DOHH2 (cell line): ENCODE data around the gene PTS.

ENCODE experiments used
- EZH2phosphoT487 ChIP-seq: fragments of 200-600 bp; sonication (generic); IDR thresholded peaks from 2 replicates; pipeline ENCODE4 v1.6.1; 2017; ENCODE audit warnings: borderline replicate concordance, mild to moderate bottlenecking, antibody characterized with exemption, low read length, moderate library complexity, mixed read lengths
- TF ChIP-seq, protein P1 (sequence below): fragments of 200-600 bp; sonication (generic); IDR thresholded peaks from one replicate; pipeline ENCODE4 v1.5.1; 2014; ENCODE audit warnings: antibody characterized with exemption, mild to moderate bottlenecking, low read depth, low read length; ENCODE audit not compliant: poor library complexity, severe bottlenecking

GRCh38 chr11:112238041-112238440 lies 11.8 kb downstream of the PTS start:
- TF ChIP-seq, protein P1, sequence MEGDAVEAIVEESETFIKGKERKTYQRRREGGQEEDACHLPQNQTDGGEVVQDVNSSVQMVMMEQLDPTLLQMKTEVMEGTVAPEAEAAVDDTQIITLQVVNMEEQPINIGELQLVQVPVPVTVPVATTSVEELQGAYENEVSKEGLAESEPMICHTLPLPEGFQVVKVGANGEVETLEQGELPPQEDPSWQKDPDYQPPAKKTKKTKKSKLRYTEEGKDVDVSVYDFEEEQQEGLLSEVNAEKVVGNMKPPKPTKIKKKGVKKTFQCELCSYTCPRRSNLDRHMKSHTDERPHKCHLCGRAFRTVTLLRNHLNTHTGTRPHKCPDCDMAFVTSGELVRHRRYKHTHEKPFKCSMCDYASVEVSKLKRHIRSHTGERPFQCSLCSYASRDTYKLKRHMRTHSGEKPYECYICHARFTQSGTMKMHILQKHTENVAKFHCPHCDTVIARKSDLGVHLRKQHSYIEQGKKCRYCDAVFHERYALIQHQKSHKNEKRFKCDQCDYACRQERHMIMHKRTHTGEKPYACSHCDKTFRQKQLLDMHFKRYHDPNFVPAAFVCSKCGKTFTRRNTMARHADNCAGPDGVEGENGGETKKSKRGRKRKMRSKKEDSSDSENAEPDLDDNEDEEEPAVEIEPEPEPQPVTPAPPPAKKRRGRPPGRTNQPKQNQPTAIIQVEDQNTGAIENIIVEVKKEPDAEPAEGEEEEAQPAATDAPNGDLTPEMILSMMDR: no peak
- TF ChIP-seq EZH2phosphoT487: no peak
